WERI-Rb-1 (cell line): ENCODE results near the gene TRDN.

ENCODE experiments used
- DNase-seq: peaks from one replicate; pipeline ENCODE4 v3.0.0-alpha.2; 2020
- H3K27ac ChIP-seq: fragments of 250-450 bp; sonication (Bioruptor Pico); 2 replicates; pipeline ENCODE4 v1.5.1; 2020; ENCODE audit warnings: mild to moderate bottlenecking, moderate library complexity
- H3K27me3 ChIP-seq: fragments of 250-450 bp; sonication (Bioruptor Pico); 2 replicates; pipeline ENCODE4 v1.5.1; 2021; ENCODE audit warnings: mild to moderate bottlenecking, low read depth, moderate library complexity; ENCODE audit not compliant: insufficient read depth, severe bottlenecking
- H3K36me3 ChIP-seq: fragments of 250-450 bp; sonication (Bioruptor Pico); 2 replicates; pipeline ENCODE4 v1.5.1; 2020; ENCODE audit warnings: mild to moderate bottlenecking, moderate library complexity
- H3K4me3 ChIP-seq: 2 replicates; pipeline ENCODE4 v1.5.1; 2011; ENCODE audit warnings: low read depth, mild to moderate bottlenecking, control low read depth, low read length
- H3K9me3 ChIP-seq: fragments of 250-450 bp; sonication (Bioruptor Pico); 2 replicates; pipeline ENCODE4 v1.5.1; 2021; ENCODE audit warnings: mild to moderate bottlenecking, moderate library complexity; ENCODE audit not compliant: severe bottlenecking
- TF ChIP-seq, protein P1 (sequence below): IDR thresholded peaks from 2 replicates; pipeline ENCODE4 v1.5.1; 2011; ENCODE audit warnings: low read depth, mild to moderate bottlenecking, control low read depth, inconsistent platforms, low read length

TRDN gene

DNA sequence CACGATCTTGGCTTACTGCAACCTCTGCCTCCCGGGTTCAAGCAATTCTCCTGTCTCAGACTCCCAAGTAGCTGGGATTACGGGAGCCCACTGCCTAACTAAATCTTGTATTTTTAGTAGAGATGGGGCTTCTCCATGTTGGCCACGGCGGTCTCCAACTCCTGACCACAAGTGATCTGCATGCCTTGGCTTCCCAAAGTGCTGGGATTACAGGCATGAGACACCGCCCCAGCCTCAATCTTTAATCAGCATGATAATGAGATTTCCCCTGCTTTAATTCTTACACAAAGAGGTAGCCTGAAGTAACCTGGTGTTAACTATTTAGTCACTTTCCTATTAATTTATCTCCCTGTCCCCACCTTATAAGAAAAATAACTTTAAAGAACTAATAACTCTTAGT lies 31.3 kb upstream of the TRDN start:
- TF ChIP-seq, protein P1, sequence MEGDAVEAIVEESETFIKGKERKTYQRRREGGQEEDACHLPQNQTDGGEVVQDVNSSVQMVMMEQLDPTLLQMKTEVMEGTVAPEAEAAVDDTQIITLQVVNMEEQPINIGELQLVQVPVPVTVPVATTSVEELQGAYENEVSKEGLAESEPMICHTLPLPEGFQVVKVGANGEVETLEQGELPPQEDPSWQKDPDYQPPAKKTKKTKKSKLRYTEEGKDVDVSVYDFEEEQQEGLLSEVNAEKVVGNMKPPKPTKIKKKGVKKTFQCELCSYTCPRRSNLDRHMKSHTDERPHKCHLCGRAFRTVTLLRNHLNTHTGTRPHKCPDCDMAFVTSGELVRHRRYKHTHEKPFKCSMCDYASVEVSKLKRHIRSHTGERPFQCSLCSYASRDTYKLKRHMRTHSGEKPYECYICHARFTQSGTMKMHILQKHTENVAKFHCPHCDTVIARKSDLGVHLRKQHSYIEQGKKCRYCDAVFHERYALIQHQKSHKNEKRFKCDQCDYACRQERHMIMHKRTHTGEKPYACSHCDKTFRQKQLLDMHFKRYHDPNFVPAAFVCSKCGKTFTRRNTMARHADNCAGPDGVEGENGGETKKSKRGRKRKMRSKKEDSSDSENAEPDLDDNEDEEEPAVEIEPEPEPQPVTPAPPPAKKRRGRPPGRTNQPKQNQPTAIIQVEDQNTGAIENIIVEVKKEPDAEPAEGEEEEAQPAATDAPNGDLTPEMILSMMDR = no peak
- Histone ChIP-seq H3K9me3 (no peaks in the 10 kb centered on the region), H3K4me3 (no peak overlapping the region), H3K27ac (no peak overlapping the region), H3K36me3 (no peaks in the 10 kb centered on the region), H3K27me3 (no peaks in the 10 kb centered on the region)
- DNase-seq = no peak

DNA sequence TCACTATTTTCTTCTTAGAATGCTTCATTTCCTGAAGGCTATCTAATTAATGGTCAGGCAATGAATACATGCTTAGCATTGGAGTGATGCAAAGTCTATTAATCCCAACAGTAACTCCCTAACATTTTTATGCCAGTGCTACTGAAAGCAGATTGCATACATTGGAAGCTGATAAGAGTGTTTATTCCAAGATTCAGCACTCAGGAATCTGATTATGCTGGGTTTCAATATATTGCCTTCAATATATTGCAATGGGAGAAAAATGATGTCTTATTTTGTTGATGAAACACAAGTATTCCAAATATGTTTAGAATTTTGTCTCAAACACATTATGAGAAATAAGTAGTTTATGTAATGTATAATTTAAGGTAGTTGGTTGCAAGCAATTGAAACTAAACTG lies 26.7 kb upstream of the TRDN start:
- Histone ChIP-seq H3K9me3 (no peaks in the 10 kb centered on the region), H3K27me3 (no peaks in the 10 kb centered on the region), H3K27ac (no peak overlapping the region), H3K36me3 (no peaks in the 10 kb centered on the region), H3K4me3 (no peak overlapping the region)
- no peak for DNase-seq
- TF ChIP-seq, protein P1 = no peak

DNA sequence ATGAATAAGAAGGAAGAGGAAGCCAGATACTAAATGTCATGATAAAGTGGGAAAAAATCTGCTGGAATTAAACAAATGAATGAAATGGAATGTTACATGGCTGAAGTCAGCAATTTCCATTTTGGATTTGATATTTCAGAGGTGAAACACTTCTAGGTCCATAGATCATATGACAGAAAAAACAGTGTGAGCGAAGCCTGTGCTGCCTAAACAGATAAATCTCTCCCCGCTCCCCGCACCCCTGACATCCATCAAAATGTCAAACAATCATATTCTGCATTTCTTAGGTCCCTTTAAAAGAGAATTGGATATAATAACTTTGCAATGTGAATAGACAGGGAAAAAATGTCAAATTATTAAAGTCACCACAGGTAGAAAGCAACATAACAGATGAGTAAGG lies 26.0 kb upstream of the TRDN start:
- no peak for DNase-seq
- Histone ChIP-seq H3K4me3 (no peak overlapping the region), H3K27ac (no peak overlapping the region), H3K27me3 (no peaks in the 10 kb centered on the region), H3K9me3 (no peaks in the 10 kb centered on the region), H3K36me3 (no peaks in the 10 kb centered on the region)
- TF ChIP-seq, protein P1 = no peak

DNA sequence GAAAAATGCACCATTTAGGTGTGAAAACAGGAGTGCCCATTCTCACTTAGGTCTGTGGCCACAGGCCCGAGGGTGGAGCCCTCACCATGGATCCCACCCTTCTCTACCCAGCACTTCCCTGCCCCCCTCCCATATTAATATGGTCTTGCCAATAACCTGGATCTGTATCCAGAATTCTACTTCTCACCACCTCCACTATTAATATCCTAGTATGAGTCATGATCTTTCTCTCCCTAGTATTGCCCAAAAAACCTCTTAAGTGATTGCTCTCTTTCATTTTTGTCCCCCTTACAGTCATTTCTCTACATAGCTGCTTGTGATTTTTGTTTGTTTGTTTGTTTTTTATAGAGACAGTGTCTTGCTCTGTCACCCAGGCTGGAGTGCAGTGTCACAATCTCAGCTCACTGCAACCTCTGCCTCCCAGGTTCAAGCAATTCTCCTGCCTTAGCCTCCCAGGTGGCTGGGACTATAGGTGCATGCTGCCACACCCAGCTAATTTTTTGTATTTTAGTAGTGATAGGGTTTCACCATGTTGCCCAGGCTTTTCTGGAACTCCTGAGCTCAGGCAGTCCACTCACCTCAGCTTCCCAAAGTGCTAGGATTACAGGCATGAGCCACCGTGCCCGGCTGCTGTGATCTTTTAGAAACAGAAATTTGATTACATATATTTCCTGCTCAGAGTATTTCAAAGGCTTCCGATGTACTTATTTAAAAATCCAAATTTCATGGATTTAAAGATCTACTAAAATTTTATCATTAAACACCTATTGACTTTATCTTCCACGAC lies 24.5 kb upstream of the TRDN start:
- H3K27ac ChIP-seq = no peak overlapping the region

DNA sequence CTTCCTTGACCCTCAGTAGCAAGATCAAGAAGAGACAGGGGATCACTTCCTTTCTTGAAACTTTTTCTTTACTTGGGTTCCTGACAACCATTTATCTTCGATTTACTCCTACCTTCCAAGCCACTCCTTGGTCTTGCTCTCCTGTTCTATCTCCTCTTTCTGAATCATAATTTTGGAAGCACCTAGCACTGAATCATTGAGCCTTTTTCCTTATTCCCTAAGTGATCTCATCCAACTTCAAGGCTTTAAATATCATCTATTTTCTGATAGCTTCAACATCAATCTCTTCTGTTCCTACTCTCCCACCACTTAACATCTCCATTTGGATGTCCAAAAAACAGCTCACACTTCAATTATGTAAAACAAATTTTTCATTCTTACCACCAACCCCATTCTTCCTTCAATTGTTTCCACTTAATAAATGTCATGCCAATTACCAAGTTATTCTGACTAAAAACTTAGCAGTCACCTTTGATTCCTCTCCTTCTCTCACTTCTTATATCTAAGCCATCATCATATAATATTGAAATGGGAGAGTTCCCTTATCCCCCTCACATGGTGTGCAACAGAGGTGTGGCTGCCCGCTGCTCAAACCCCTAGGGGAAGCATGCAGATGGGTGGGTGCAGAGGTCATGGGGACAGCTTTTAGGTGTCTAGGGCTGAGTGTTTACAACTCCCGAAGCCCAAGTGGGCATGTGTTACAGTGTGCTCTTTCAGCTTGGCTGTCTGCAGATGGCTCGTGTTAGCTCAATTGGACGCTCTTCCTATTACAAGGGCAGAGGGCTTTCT lies 23.4 kb upstream of the TRDN start:
- TF ChIP-seq, protein P1 = no peak
- Histone ChIP-seq H3K27ac (no peak overlapping the region), H3K4me3 (no peak overlapping the region), H3K36me3 (no peaks in the 10 kb centered on the region), H3K9me3 (no peaks in the 10 kb centered on the region), H3K27me3 (no peaks in the 10 kb centered on the region)
- DNase-seq = no peak

More for the DNA sequence above, 24.5 kb upstream of the TRDN start:
- Histone ChIP-seq H3K9me3 (no peaks in the 10 kb centered on the region), H3K27me3 (no peaks in the 10 kb centered on the region), H3K4me3 (no peak overlapping the region), H3K36me3 (no peaks in the 10 kb centered on the region)
- DNase-seq = no peak
- TF ChIP-seq, protein P1 = no peak
